ENCODE results near the gene SLFN14.

- TF ChIP-seq EZH2 (IDR thresholded peaks at IDR 0.05; ENCODE audit: borderline replicate concordance, insufficient read depth, low read depth, low read length, poor library complexity, severe bottlenecking) = no peak
- TF ChIP-seq, protein P1, sequence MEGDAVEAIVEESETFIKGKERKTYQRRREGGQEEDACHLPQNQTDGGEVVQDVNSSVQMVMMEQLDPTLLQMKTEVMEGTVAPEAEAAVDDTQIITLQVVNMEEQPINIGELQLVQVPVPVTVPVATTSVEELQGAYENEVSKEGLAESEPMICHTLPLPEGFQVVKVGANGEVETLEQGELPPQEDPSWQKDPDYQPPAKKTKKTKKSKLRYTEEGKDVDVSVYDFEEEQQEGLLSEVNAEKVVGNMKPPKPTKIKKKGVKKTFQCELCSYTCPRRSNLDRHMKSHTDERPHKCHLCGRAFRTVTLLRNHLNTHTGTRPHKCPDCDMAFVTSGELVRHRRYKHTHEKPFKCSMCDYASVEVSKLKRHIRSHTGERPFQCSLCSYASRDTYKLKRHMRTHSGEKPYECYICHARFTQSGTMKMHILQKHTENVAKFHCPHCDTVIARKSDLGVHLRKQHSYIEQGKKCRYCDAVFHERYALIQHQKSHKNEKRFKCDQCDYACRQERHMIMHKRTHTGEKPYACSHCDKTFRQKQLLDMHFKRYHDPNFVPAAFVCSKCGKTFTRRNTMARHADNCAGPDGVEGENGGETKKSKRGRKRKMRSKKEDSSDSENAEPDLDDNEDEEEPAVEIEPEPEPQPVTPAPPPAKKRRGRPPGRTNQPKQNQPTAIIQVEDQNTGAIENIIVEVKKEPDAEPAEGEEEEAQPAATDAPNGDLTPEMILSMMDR (IDR thresholded peaks at IDR 0.05) = no peak
These were observed 43.1 kb upstream of the SLFN14 start for GRCh38 chr17:35603674-35604073.

Data from B cell (primary cell).